AG09309 (cell line): ENCODE results near the gene ZNF576.
"Not testable (repeated sequence)": the region's sequence is repeated elsewhere in the genome, so short reads cannot be mapped to it uniquely, and the experiment has no call there.

Experiments used
- DNase-seq: peaks from one replicate; pipeline ENCODE4 v3.0.0-alpha.2; 2010; ENCODE audit warnings: low read depth
- H3K4me3 ChIP-seq: 2 replicates; pipeline ENCODE4 v1.5.1; 2011; ENCODE audit warnings: mild to moderate bottlenecking, low read depth, low read length, moderate library complexity; ENCODE audit not compliant: control insufficient read depth
- CTCF ChIP-seq: IDR thresholded peaks from 2 replicates; pipeline ENCODE4 v1.5.1; 2011; ENCODE audit warnings: mild to moderate bottlenecking, low read depth, low read length, inconsistent platforms; ENCODE audit not compliant: insufficient read depth, control insufficient read depth; ENCODE audit errors: missing control alignments

The ZNF576 gene

GRCh38 chr19:43584484-43584883 lies 11.9 kb upstream of the ZNF576 start:
- TF ChIP-seq CTCF: no peak
- no peak overlapping the region for H3K4me3 ChIP-seq
- no peak for DNase-seq

- no peak for TF ChIP-seq CTCF
- DNase-seq: no peak
Measured at GRCh38 chr19:43586346-43586745, 10.0 kb upstream of the ZNF576 start.

GRCh38 chr19:43587029-43587428 lies 9.4 kb upstream of the ZNF576 start:
- H3K4me3 ChIP-seq, DNase-seq: not testable (repeated sequence)

More at GRCh38 chr19:43586346-43586745, 10.0 kb upstream of the ZNF576 start:
- no peak overlapping the region for H3K4me3 ChIP-seq

GRCh38 chr19:43589277-43589676 lies 7.1 kb upstream of the ZNF576 start:
- DNase-seq: no peak
- H3K4me3 ChIP-seq: no peak overlapping the region
- TF ChIP-seq CTCF: no peak

- no peak overlapping the region for H3K4me3 ChIP-seq
- no peak for DNase-seq
- no peak for TF ChIP-seq CTCF
Measured at GRCh38 chr19:43589678-43590077, 6.7 kb upstream of the ZNF576 start.

- H3K4me3 ChIP-seq: no peak overlapping the region
- DNase-seq: no peak
- TF ChIP-seq CTCF: no peak
Measured at GRCh38 chr19:43591904-43592772, 4.3 kb upstream of the ZNF576 start.

GRCh38 chr19:43592800-43593350 lies 3.5 kb upstream of the ZNF576 start:
- TF ChIP-seq CTCF: no peak
- no peak for DNase-seq

More at GRCh38 chr19:43592800-43593350, 3.5 kb upstream of the ZNF576 start:
- H3K4me3 ChIP-seq: no peak overlapping the region
